ENCODE measurements around the gene DNM1.

DNA sequence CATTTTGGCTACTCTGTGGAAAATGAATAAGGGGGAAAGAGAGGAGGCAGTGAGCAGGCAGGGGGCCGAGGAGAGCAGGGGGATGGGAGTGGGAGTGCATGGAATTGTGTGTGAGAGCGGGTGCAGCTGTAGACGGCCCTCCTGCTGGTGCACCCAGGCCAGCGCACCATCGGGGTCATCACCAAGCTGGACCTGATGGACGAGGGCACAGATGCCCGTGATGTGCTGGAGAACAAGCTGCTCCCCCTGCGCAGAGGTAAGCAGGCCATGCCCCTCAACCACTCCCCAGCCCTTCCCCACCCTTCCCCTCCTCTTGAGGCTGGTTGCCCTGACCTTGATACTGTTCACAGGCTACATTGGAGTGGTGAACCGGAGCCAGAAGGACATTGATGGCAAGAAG lies 16.7 kb downstream of the DNM1 start:
- TF ChIP-seq POLR2A (IDR thresholded peaks at IDR 0.05; ENCODE audit: low read length) = no peak
- no peak for TF ChIP-seq GATA1 (IDR thresholded peaks at IDR 0.05; ENCODE audit: low read depth, low read length)

All from erythroblast (primary cell).